K562 (cell line): ENCODE data around the gene MAP3K6. TPM values are rescaled to one million over a fixed set of nuclear protein-coding genes. Genes with fewer than 3 reads are reported as not detected.

Source experiments
- CBX3 ChIP-seq, 2 experiments: IDR thresholded peaks; 1 replicate in 1 of 2; 2 replicates in 1 of 2; pipeline ENCODE4 v1.6.1; 2012; ENCODE audit warnings: inconsistent platforms in 2 of 2, low read length in 2 of 2, borderline replicate concordance in 1 of 2, control low read depth in 1 of 2
- CSDE1 ChIP-seq, 2 experiments: fragments of 450-650 bp; IDR thresholded peaks; 2 replicates each; pipeline ENCODE4 v1.6.1; 2016; ENCODE audit warnings: mild to moderate bottlenecking in 1 of 2
- EWSR1 ChIP-seq: fragments of 450-650 bp; IDR thresholded peaks from 2 replicates; pipeline ENCODE4 v1.6.1; 2018; ENCODE audit warnings: borderline replicate concordance, mild to moderate bottlenecking, low read depth, moderate library complexity; ENCODE audit not compliant: partially characterized antibody
- HDAC6 ChIP-seq: IDR thresholded peaks from 2 replicates; pipeline ENCODE4 v1.6.1; 2012; ENCODE audit warnings: low read depth, mild to moderate bottlenecking, control low read depth, inconsistent platforms, low read length, moderate library complexity
- HINFP ChIP-seq: fragments of 450-650 bp; conservative IDR thresholded peaks from 2 replicates; pipeline ENCODE4 v1.6.1; 2016; ENCODE audit warnings: missing genetic modification characterization, low read depth, mild to moderate bottlenecking, control low read depth, missing compliant biosample characterization
- MBD1 ChIP-seq: fragments of 250-450 bp; sonication (Bioruptor Pico); IDR thresholded peaks from 2 replicates; pipeline ENCODE4 v1.8.0; 2022; ENCODE audit warnings: inconsistent platforms
- NCOA4 ChIP-seq: fragments of 450-650 bp; IDR thresholded peaks from 2 replicates; pipeline ENCODE4 v1.6.1; 2018; ENCODE audit warnings: mild to moderate bottlenecking; ENCODE audit not compliant: partially characterized antibody
- NRF1 ChIP-seq, 2 experiments: fragments of 450-650 bp; IDR thresholded peaks in 1 of 2; conservative IDR thresholded peaks in 1 of 2; 2 replicates each; pipeline ENCODE4 v1.6.1; 2014; ENCODE audit warnings: mild to moderate bottlenecking in 2 of 2
- PHF21A ChIP-seq: fragments of 450-650 bp; IDR thresholded peaks from 2 replicates; pipeline ENCODE4 v1.6.1; 2017; ENCODE audit warnings: low read depth, borderline replicate concordance
- PHTF2 ChIP-seq: fragments of 250-450 bp; sonication (Bioruptor Pico); IDR thresholded peaks from 2 replicates; pipeline ENCODE4 v1.5.0; 2021; ENCODE audit warnings: mild to moderate bottlenecking
- ZC3H11A ChIP-seq: IDR thresholded peaks from 2 replicates; pipeline ENCODE4 v1.6.1; 2012; ENCODE audit warnings: low read depth, low read length, improper control_type of control experiment
- polyA plus RNA-seq, 8 experiments: library from polyadenylated mRNA; depleted of rRNA in 4 of 8; stranded (reverse) in 5 of 8; unstranded in 3 of 8; fragments of >200 nt; fragmentation: Nextera tagmentation in 2 of 8; fragmentation: Illumina TruSeq in 1 of 8; extraction: Ambion mirVana in 2 of 8; extraction: Trizol in 1 of 8; gene quantifications; 2 replicates each; pipeline versions ENCODE4 v1.2.1 to v1.2.3, GENCODE V29; 2011 to 2014; ENCODE audit warnings: inconsistent platforms in 1 of 8, missing spikeins in 1 of 8
- total RNA-seq, 7 experiments: library from RNA; depleted of rRNA in 6 of 7; stranded (reverse); fragments of >200 nt in 6 of 7; fragmentation: Illumina TruSeq in 2 of 7; extraction: Trizol in 2 of 7; gene quantifications; 2 replicates each; pipeline versions ENCODE4 v1.2.1 to v1.2.3, GENCODE V29; 2011 to 2021; ENCODE audit warnings: low replicate concordance in 1 of 7
- TF ChIP-seq, protein P1 (sequence below), 2 experiments: fragments of 450-650 bp; formaldehyde crosslinking in 1 of 2; IDR thresholded peaks; 2 replicates each; pipeline versions ENCODE4 v1.4.0 to v1.6.1; 2014 to 2020; ENCODE audit warnings: mild to moderate bottlenecking in 2 of 2, borderline replicate concordance in 1 of 2, low read depth in 1 of 2
- TF ChIP-seq, protein P2 (sequence below): sonication (generic); formaldehyde crosslinking; IDR thresholded peaks from 2 replicates; pipeline ENCODE4 v1.8.1; 2023; ENCODE audit warnings: mild to moderate bottlenecking, missing genetic modification reagents

Gene MAP3K6
- total and polyA plus RNA-seq, 9 of the 15 experiments (the other 6 are each of a cell fraction or from before 2014, with no cell fraction given) = 0.99 to 21.9 (median 7.0) TPM

DNA sequence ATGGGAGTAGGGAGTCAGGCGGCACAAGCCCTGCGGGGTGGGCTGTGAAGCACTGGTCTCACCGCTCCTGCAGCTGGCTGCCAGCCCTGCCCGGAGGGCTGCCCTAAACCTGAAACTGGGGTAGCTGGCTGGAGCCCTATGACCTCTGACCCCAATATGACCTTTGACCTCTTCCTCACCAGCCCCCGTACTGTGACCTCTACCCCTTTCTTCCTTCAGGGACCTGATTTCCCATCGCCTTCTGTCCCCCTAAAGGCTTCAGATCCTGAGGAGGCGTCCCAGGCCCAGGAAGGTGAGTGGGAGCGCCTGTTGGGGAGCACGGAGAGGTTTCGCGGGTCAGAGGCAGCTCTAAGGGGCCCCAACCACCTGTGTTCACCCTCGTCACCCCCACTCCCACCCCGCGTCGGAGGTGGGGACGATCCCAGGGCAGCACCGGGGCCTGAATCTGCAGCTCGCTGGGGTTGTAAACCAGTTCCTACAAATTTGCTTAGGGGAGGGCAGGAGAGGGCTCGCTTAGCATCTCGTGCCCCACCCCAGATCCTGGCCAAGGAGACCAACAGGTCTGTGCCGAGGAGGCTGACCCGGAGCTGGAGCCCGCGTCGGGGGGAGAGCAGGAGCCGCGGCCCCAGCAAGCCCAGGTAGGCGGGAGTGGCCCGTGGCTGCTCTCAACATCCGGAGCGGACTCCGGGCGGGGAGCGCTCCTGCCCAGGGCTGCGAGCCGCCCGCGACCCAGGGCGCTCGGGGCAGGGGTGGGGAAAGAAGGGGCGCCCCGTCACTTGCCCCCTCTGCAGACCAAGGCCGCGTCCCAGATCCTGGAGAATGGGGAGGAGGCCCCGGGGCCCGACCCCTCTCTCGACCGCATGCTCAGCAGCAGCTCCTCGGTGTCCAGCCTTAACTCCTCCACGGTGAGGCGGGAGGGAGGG, 17.6 kb downstream of the MAP3K6 start (continued):
- TF ChIP-seq, protein P1, sequence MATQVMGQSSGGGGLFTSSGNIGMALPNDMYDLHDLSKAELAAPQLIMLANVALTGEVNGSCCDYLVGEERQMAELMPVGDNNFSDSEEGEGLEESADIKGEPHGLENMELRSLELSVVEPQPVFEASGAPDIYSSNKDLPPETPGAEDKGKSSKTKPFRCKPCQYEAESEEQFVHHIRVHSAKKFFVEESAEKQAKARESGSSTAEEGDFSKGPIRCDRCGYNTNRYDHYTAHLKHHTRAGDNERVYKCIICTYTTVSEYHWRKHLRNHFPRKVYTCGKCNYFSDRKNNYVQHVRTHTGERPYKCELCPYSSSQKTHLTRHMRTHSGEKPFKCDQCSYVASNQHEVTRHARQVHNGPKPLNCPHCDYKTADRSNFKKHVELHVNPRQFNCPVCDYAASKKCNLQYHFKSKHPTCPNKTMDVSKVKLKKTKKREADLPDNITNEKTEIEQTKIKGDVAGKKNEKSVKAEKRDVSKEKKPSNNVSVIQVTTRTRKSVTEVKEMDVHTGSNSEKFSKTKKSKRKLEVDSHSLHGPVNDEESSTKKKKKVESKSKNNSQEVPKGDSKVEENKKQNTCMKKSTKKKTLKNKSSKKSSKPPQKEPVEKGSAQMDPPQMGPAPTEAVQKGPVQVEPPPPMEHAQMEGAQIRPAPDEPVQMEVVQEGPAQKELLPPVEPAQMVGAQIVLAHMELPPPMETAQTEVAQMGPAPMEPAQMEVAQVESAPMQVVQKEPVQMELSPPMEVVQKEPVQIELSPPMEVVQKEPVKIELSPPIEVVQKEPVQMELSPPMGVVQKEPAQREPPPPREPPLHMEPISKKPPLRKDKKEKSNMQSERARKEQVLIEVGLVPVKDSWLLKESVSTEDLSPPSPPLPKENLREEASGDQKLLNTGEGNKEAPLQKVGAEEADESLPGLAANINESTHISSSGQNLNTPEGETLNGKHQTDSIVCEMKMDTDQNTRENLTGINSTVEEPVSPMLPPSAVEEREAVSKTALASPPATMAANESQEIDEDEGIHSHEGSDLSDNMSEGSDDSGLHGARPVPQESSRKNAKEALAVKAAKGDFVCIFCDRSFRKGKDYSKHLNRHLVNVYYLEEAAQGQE (IDR thresholded peaks at IDR 0.05; ENCODE audit: borderline replicate concordance) = no peak
- TF ChIP-seq, protein P1 (CRISPR knock-in tag; IDR thresholded peaks at IDR 0.05; ENCODE audit: low read depth) = no peak
- TF ChIP-seq MBD1 (CRISPR knock-in tag) (no peak), ZC3H11A (no peak), NCOA4 (no peak), HDAC6 (0 out of 2 replicates have a peak, but pooled peaks have one; percentile 71), NRF1 (conservative IDR thresholded peaks at IDR 0.05 in 1 of 2, IDR thresholded peaks at IDR 0.05 in 1 of 2) (0 out of 4 replicates have a peak, but pooled peaks of 1 of the 2 experiments have one; percentile 17), PHF21A (no peak), EWSR1 (no peak), CSDE1 (IDR thresholded peaks at IDR 0.05) (no peak), CBX3 (IDR thresholded peaks at IDR 0.05; ENCODE audit: borderline replicate concordance in 1 of 2, low read length in 2 of 2) (0 out of 3 replicates have a peak, but pooled peaks of 1 of the 2 experiments have one; percentile 25), HINFP (tag) (no peak), PHTF2 (CRISPR knock-in tag) (no peak)
- TF ChIP-seq, protein P2, sequence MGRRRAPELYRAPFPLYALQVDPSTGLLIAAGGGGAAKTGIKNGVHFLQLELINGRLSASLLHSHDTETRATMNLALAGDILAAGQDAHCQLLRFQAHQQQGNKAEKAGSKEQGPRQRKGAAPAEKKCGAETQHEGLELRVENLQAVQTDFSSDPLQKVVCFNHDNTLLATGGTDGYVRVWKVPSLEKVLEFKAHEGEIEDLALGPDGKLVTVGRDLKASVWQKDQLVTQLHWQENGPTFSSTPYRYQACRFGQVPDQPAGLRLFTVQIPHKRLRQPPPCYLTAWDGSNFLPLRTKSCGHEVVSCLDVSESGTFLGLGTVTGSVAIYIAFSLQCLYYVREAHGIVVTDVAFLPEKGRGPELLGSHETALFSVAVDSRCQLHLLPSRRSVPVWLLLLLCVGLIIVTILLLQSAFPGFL (CRISPR knock-in tag) = no peak
